IPS-18a (cell line): ENCODE measurements around the gene MARS2.
A peak's percentile ranks its signal among the peaks of the same experiment; 100 is the strongest.

Source experiments
- H3K27ac ChIP-seq: one replicate; pipeline ENCODE4 v1.5.1; 2013; ENCODE audit warnings: low read length
- H3K27me3 ChIP-seq: one replicate; pipeline ENCODE4 v1.6.1; 2013; ENCODE audit warnings: mild to moderate bottlenecking, low read length; ENCODE audit not compliant: control insufficient read depth, insufficient read depth
- H3K36me3 ChIP-seq: one replicate; pipeline ENCODE4 v1.6.1; 2013; ENCODE audit warnings: low read depth, low read length; ENCODE audit not compliant: control insufficient read depth
- H3K4me1 ChIP-seq: one replicate; pipeline ENCODE4 v1.6.1; 2013; ENCODE audit warnings: low read depth, low read length; ENCODE audit not compliant: control insufficient read depth
- H3K4me3 ChIP-seq: one replicate; pipeline ENCODE4 v1.5.1; 2013; ENCODE audit warnings: low read length
- H3K9ac ChIP-seq: one replicate; pipeline ENCODE4 v1.6.1; 2013; ENCODE audit warnings: mild to moderate bottlenecking, low read length, moderate library complexity
- H3K9me3 ChIP-seq: one replicate; pipeline ENCODE4 v1.6.1; 2013; ENCODE audit warnings: low read depth, low read length; ENCODE audit not compliant: control insufficient read depth

The MARS2 gene

DNA sequence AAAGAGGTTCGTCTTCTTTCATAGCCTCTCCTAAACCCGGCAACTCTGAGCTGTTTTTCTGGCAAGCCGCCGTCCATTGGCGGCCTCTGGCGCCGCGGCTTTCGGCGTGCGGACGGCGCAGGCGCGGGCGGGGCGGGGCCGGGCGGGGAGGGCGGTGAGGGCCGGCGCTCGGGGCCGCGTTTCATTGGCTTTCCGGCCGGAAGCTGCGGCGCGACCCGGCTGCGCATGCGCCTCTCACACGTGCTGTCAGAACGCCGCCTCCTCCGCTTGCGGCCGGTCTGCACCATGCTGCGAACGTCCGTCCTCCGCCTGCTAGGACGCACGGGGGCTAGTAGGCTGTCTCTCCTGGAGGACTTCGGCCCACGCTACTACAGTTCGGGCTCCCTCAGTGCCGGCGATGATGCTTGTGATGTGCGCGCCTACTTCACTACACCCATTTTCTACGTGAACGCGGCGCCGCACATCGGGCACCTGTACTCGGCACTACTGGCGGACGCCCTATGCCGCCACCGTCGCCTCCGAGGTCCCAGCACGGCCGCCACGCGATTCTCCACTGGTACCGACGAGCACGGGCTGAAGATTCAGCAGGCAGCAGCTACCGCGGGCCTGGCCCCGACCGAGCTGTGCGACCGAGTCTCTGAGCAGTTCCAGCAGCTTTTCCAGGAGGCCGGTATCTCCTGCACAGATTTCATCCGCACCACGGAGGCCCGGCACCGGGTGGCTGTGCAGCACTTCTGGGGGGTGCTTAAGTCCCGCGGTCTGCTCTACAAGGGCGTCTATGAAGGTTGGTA lies at the start of gene MARS2:
TSS of gene MARS2 (plus strand) at position 249 of the 791 bp plus-strand sequence. CDS start at position 286, 37 bp downstream.
- Histone ChIP-seq H3K36me3 (peaks cover 8% of the 10 kb centered on the region), H3K9me3 (no peaks in the 10 kb centered on the region), H3K4me1 (peaks cover 15% of the 10 kb centered on the region), H3K27ac (peak within 1 kb of the TSS; percentile 80), H3K27me3 (no peaks in the 10 kb centered on the region), H3K4me3 (peak within 1 kb of the TSS; percentile 89), H3K9ac (peak within 1 kb of the TSS; percentile 91)

DNA sequence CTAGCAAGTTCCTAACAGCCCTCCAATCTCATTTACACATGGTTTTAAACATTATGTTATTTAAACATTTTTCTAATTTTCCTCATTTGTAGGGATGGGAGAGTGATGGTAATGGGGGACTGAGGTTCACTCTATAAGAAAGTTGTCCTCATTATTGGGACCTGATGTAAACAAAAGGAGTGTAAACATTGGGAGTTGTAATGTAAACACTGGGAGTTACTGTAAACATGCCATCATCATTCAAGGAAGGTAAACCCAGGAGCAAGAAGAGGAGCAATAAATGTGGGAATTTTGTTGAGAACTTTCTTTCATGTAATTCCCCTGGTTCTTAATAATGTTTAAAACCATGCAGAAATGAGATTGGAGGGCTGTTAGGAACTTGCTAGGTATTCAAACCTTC lies 47.6 kb upstream of the MARS2 start:
- Histone ChIP-seq H3K36me3 (no peaks in the 10 kb centered on the region), H3K27me3 (no peaks in the 10 kb centered on the region), H3K4me3 (no peak overlapping the region), H3K4me1 (peaks cover 7% of the 10 kb centered on the region), H3K9ac (no peak overlapping the region), H3K9me3 (no peaks in the 10 kb centered on the region), H3K27ac (no peak overlapping the region)

DNA sequence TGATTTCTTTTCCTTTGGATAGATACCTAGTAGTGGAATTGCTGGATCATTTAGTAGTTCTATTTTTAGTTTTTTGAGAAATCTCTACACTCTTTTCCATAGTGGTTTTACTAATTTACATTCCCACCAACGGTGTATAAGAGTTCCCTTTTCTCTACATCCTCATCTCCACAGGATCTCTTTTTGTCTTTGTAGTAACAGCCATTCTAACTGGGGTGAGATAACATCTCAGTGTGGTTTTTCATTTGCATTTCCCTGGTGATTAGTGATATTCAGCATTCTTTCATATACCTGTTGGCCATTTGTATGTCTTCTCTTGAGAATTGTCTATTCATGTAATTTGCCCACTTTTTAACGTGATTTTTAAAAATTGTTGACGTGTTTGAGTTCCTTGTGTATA lies 43.5 kb upstream of the MARS2 start:
- Histone ChIP-seq H3K27ac (no peak overlapping the region), H3K27me3 (no peaks in the 10 kb centered on the region), H3K36me3 (no peaks in the 10 kb centered on the region), H3K9ac (no peak overlapping the region), H3K4me3 (peak overlapping the region; percentile 4), H3K4me1 (peaks cover 7% of the 10 kb centered on the region), H3K9me3 (no peaks in the 10 kb centered on the region)

DNA sequence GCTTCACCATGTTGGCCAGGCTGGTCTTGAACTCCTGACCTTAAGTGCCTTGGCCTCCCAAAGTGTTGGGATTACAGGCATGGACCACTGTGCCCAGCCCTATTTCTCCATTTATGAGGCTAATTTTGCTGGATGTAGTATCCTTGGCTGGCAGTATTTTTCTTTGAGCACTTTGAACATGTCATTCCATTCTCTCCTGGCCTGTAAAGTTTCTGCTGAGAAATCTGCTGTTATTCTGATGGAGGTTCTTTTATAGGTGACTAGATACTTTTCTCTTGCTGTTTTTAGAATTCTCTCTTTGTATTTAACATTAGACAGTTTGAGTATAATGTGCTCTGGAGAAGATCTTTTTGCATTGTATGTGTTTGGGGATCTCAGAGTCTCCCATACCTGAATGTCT lies 38.9 kb upstream of the MARS2 start:
- H3K27me3 ChIP-seq: no peaks in the 10 kb centered on the region
- no peaks in the 10 kb centered on the region for H3K9me3 ChIP-seq

DNA sequence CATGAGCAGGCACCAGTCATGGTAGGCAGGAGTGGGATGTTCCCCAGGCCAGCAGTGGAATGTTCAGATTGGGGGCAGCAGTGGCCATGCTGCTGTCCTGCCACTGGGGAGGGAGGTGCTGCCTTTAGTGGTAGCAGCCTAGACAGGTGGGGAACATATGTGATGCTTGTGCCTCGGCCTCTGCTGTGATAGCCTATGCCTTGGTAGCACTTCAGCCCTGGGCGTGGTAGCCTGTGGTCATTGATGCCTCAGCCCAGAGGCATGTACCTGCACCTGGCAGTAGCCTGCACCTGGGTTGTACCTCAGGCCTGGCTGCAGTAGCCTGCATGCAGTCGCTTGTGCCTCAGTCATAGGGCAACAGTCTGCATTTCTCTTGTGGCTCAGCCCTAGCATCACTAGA lies 36.9 kb upstream of the MARS2 start:
- no peaks in the 10 kb centered on the region for H3K36me3 ChIP-seq
- H3K4me3 ChIP-seq: no peak overlapping the region
- no peaks in the 10 kb centered on the region for H3K9me3 ChIP-seq
- H3K4me1 ChIP-seq: peaks cover 13% of the 10 kb centered on the region
- H3K27ac ChIP-seq: no peak overlapping the region
- no peak overlapping the region for H3K9ac ChIP-seq
- no peaks in the 10 kb centered on the region for H3K27me3 ChIP-seq

More for the DNA sequence above, 38.9 kb upstream of the MARS2 start:
- no peak overlapping the region for H3K9ac ChIP-seq
- peaks cover 12% of the 10 kb centered on the region for H3K4me1 ChIP-seq
- no peaks in the 10 kb centered on the region for H3K36me3 ChIP-seq
- no peak overlapping the region for H3K27ac ChIP-seq
- H3K4me3 ChIP-seq: no peak overlapping the region

DNA sequence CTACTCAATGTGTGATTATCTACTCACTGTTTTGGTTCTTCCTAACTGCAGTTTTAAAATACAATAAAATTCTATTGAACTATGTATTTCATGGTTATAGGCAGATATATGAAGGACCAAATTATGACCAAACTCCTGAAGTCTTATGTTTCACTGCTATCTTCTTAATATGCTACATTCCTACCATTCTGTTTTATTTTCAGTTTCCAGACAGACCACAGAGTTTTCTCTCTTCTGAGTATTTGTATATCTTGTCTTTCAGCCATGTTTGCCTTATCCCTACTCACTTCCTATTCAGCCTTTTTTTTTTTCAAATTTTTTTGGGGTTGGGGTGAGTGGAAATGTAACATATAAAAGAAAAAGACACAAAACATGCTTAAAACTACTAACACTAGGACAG lies 36.1 kb upstream of the MARS2 start:
- Histone ChIP-seq H3K4me1 (peaks cover 18% of the 10 kb centered on the region), H3K9me3 (no peaks in the 10 kb centered on the region), H3K9ac (no peak overlapping the region), H3K27ac (no peak overlapping the region), H3K4me3 (no peak overlapping the region), H3K36me3 (no peaks in the 10 kb centered on the region), H3K27me3 (no peaks in the 10 kb centered on the region)

DNA sequence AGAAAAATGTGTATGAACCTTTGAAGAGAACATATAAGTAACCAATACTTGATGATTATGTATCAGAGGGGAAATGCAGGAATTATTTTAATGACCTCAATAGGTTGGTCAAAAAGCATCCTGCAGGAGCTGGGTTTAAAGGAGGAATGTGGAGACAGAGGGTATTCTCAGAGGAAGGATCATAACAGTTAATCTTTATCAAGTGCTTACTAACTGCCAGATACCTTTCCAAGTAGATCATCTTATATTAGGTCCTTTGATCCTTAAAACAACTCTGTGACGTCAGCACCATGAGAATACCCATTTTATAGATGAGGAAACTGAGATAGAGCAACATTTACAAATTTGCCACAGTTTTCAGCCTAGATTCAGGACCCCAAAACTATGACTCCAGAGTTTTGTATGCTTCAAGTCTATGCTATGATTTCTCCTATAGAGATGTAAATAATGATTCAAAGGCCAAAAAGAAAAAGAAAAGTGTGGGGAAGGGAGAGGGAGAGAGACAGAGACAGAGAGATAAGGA lies 32.7 kb upstream of the MARS2 start:
- Histone ChIP-seq H3K9me3 (no peaks in the 10 kb centered on the region), H3K9ac (no peak overlapping the region)

DNA sequence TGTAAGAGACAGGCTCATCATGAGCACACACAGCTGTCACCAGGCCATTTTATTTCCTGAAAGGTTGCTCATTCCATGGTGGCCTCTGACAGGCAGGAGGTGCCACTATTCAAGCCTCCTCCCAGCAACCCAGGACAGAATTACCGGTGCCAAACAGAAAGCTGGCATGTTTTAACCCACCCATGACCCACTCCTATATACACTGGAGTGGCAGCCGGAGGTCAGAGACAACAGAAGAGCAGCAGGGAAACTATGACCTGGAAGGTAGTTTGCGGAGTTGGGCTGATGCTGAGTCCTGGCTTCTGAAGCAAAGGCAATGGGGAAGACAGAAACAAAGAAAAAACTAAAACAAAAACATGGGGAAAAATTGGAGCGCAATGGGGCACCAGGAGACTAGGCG lies 32.1 kb upstream of the MARS2 start:
- no peak overlapping the region for H3K9ac ChIP-seq

More for the DNA sequence above, 32.7 kb upstream of the MARS2 start:
- no peaks in the 10 kb centered on the region for H3K36me3 ChIP-seq
- no peak overlapping the region for H3K27ac ChIP-seq
- H3K27me3 ChIP-seq: no peaks in the 10 kb centered on the region
- H3K4me1 ChIP-seq: peaks cover 32% of the 10 kb centered on the region
- H3K4me3 ChIP-seq: no peak overlapping the region

DNA sequence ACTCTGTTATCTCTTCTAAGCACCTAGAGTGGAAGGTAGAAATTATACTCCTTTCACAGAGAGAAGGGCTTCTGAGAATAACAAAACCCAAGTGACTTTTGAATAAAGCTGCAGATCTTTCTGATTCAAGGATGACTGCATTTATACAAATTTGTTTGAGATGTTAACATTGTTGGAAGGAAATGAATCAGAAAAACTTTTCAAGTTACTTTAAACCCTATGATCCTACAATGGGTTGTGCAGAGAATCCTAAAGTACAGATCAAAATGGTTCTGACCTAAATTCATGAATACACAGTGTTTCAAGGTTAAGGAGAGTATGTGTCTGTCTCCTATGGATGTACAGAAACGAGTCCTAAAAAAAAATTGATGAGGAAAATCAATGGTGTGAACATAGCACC lies 31.6 kb upstream of the MARS2 start:
- Histone ChIP-seq H3K9me3 (no peaks in the 10 kb centered on the region), H3K27ac (no peak overlapping the region), H3K9ac (no peak overlapping the region), H3K36me3 (no peaks in the 10 kb centered on the region), H3K4me1 (peaks cover 29% of the 10 kb centered on the region), H3K27me3 (no peaks in the 10 kb centered on the region), H3K4me3 (peak overlapping the region; percentile 34)

More for the DNA sequence above, 32.1 kb upstream of the MARS2 start:
- H3K27ac ChIP-seq: no peak overlapping the region
- no peaks in the 10 kb centered on the region for H3K9me3 ChIP-seq
- no peaks in the 10 kb centered on the region for H3K27me3 ChIP-seq
- peaks cover 29% of the 10 kb centered on the region for H3K4me1 ChIP-seq
- no peaks in the 10 kb centered on the region for H3K36me3 ChIP-seq
- peak overlapping the region; percentile 34 for H3K4me3 ChIP-seq

DNA sequence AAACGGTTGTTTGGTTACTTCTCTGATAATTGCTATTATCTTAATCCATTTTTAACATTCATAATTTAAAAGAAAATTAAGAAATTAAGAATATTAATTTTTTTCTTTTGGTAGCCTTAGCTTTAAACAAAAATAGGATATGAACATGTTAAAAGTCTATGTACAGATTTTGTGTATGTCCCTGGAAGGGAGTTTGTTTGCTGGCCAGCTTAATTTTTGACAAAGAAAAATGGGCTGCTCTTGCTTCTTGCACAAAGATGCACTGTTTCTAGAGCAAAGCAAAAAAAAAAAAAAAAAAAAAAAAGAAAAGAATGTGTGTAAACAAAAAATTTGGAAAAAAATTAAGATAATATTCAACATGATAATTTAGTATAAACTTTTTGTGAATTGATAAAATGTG lies 31.1 kb upstream of the MARS2 start:
- Histone ChIP-seq H3K9ac (no peak overlapping the region), H3K27ac (no peak overlapping the region), H3K27me3 (no peaks in the 10 kb centered on the region), H3K4me3 (peak overlapping the region; percentile 34), H3K4me1 (peaks cover 29% of the 10 kb centered on the region), H3K9me3 (no peaks in the 10 kb centered on the region), H3K36me3 (no peaks in the 10 kb centered on the region)

DNA sequence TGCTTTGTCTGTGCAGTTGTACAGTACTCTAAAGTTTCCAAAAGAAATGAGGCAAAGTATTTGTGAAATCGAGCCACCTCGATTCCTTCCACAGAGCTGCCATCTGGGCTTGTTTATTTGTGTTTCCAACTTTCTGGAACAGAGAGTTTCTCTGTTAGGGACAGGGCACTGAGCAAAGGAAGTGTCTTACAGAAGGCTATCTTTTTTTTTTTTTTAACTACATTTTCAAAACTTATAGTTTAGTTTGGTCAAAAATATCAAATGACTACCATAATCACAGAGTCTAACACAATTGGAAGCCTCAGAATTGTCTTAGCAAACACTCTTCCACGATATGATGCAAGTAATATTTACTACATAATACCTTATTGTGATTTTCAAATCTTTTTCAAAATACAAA lies 30.6 kb upstream of the MARS2 start:
- H3K4me3 ChIP-seq: peak overlapping the region; percentile 48
- peak overlapping the region; percentile 8 for H3K9ac ChIP-seq
- H3K36me3 ChIP-seq: no peaks in the 10 kb centered on the region
- H3K9me3 ChIP-seq: no peaks in the 10 kb centered on the region
- no peaks in the 10 kb centered on the region for H3K27me3 ChIP-seq
- H3K4me1 ChIP-seq: peaks cover 29% of the 10 kb centered on the region
- no peak overlapping the region for H3K27ac ChIP-seq

DNA sequence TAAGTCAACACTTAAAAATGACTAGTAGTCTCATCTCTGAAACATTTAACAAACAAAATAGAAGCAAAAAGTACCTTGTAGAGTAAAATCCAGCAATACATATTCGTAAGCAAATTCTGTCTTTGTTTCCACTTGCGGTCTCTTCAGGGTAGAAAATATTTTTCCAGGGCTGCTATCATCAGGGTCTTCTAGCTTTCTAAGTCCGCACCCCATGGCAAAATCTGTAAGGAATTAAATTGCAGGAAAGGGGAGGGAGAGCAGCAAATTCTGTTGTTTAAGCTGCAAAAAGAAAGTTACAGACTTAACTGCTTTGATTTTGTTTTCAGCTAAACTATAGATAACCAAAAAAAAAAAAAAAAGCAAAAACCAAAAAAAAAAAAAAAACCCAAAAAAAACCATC lies 29.9 kb upstream of the MARS2 start, which contains the start of gene RFTN2:
TSS of gene RFTN2 (minus strand) at position 342 of the 400 bp plus-strand sequence. CDS start at position 213, 129 bp downstream.
- H3K36me3 ChIP-seq: no peaks in the 10 kb centered on the region
- no peak within 1 kb of the TSS for H3K27ac ChIP-seq
- peaks cover 29% of the 10 kb centered on the region for H3K4me1 ChIP-seq
- peak within 1 kb of the TSS; percentile 48 for H3K4me3 ChIP-seq
- H3K9me3 ChIP-seq: no peaks in the 10 kb centered on the region
- H3K9ac ChIP-seq: peak within 1 kb of the TSS; percentile 8
- no peaks in the 10 kb centered on the region for H3K27me3 ChIP-seq
